HCT116 (cell line): ENCODE results near the gene UCN. TPM values are rescaled to one million over a fixed set of nuclear protein-coding genes. Genes with fewer than 3 reads are reported as not detected.

ENCODE experiments used
- ATAC-seq: fragments of 200-7000 bp; cut with Tn5 transposase; 2 replicates; pipeline ENCODE4 v1.9.1; 2020; ENCODE audit warnings: mild to moderate bottlenecking, moderate library complexity
- BruUV-seq: library from RNA; stranded (reverse); fragments of 400-500 nt; replicated peaks from 2 replicates; lab custom pipeline; 2021; lab: Mats Ljungman, UMichigan
- CTCF ChIA-PET: fragments of 300-600 bp; sonication (Branson Sonifier 250); formaldehyde crosslinking; loops from one replicate; lab custom pipeline; 2021; ENCODE audit warnings: antibody characterized with exemption; lab: Charles Lee
- POLR2A ChIA-PET: fragments of 300-600, 350-600 bp; sonication (Branson Sonifier 250); formaldehyde crosslinking; loops from one replicate; lab custom pipeline; 2021; ENCODE audit warnings: antibody characterized with exemption; lab: Charles Lee
- RAD21 ChIA-PET, 2 experiments: fragments of 300-600 bp; sonication (Branson Sonifier 250); formaldehyde crosslinking; loops; one replicate each; lab custom pipeline; 2023; ENCODE audit warnings: low total read pairs in 2 of 2; ENCODE audit not compliant: uncharacterized antibody in 2 of 2, unreplicated experiment in 2 of 2, low non-redundant PET in 1 of 2; lab: Charles Lee
- DNase-seq: peaks from one replicate; pipeline ENCODE4 v3.0.0-alpha.2; 2010; ENCODE audit warnings: low read depth, low spot score
- H2AFZ ChIP-seq: fragments of 200-600 bp; shearing (Covaris generic), sonication (generic); 2 replicates; pipeline ENCODE4 v1.6.1; 2017; ENCODE audit warnings: low read depth, mixed run types, mixed read lengths, antibody characterized with exemption, low read length; ENCODE audit not compliant: poor library complexity, severe bottlenecking
- H3K27ac ChIP-seq: 2 replicates; pipeline ENCODE4 v1.5.1; 2012; ENCODE audit warnings: low read depth, low read length
- H3K27me3 ChIP-seq: fragments of 200-600 bp; sonication (generic); 2 replicates; pipeline ENCODE4 v1.6.1; 2016; ENCODE audit warnings: mixed run types, low read length, mixed read lengths; ENCODE audit not compliant: insufficient read depth
- H3K36me3 ChIP-seq, 2 experiments: fragments of 200-500 bp in 1 of 2; fragments of 200-600 bp in 1 of 2; sonication (Bioruptor generic) in 1 of 2; sonication (generic) in 1 of 2; 2 replicates each; pipeline versions ENCODE4 v1.5.1 to v1.6.1; 2014 to 2016; ENCODE audit warnings: low read length in 2 of 2, inconsistent platforms in 1 of 2, mixed read lengths in 1 of 2, mixed run types in 1 of 2; ENCODE audit not compliant: insufficient read depth in 2 of 2, control insufficient read depth in 1 of 2
- H3K4me1 ChIP-seq, 2 experiments: fragments of 200-600 bp in 1 of 2; sonication (generic) in 1 of 2; 2 replicates each; pipeline versions ENCODE4 v1.5.1 to v1.6.1; 2012 to 2017; ENCODE audit warnings: low read length in 2 of 2, inconsistent platforms in 1 of 2, mild to moderate bottlenecking in 1 of 2, mixed read lengths in 1 of 2, mixed run types in 1 of 2, moderate library complexity in 1 of 2; ENCODE audit not compliant: insufficient read depth in 2 of 2, control insufficient read depth in 1 of 2
- H3K4me2 ChIP-seq: fragments of 200-600 bp; sonication (generic); 2 replicates; pipeline ENCODE4 v1.6.1; 2017; ENCODE audit warnings: mixed run types, low read length, mixed read lengths
- H3K4me3 ChIP-seq, 2 experiments: fragments of 200-600 bp in 1 of 2; sonication (generic) in 1 of 2; replicated peaks in 1 of 2; 2 replicates each; pipeline ENCODE4 v1.5.1; 2011 to 2016; ENCODE audit warnings: low read length in 2 of 2, control low read depth in 1 of 2, low read depth in 1 of 2, mild to moderate bottlenecking in 1 of 2, mixed read lengths in 1 of 2, mixed run types in 1 of 2
- H3K79me2 ChIP-seq: fragments of 200-600 bp; sonication (generic); 2 replicates; pipeline ENCODE4 v1.6.1; 2017; ENCODE audit warnings: mild to moderate bottlenecking, mixed run types, low read length, moderate library complexity, mixed read lengths; ENCODE audit not compliant: insufficient read depth
- H3K9ac ChIP-seq: fragments of 200-600 bp; sonication (generic); 2 replicates; pipeline ENCODE4 v1.6.1; 2016; ENCODE audit warnings: low read length, mixed read lengths
- H3K9me2 ChIP-seq: fragments of 200-600 bp; sonication (generic), shearing (Covaris generic); 2 replicates; pipeline ENCODE4 v1.6.1; 2017; ENCODE audit warnings: mixed run types, mild to moderate bottlenecking, moderate library complexity; ENCODE audit not compliant: insufficient read depth
- H3K9me3 ChIP-seq, 2 experiments: fragments of 200-500 bp in 1 of 2; fragments of 200-600 bp in 1 of 2; sonication (Bioruptor generic) in 1 of 2; sonication (generic) in 1 of 2; 2 replicates each; pipeline ENCODE4 v1.6.1; 2014 to 2017; ENCODE audit warnings: low read length in 2 of 2, mixed read lengths in 2 of 2, inconsistent platforms in 1 of 2, low read depth in 1 of 2, mild to moderate bottlenecking in 1 of 2, mixed run types in 1 of 2, moderate library complexity in 1 of 2; ENCODE audit not compliant: control insufficient read depth in 1 of 2, insufficient read depth in 1 of 2
- H4K20me1 ChIP-seq: fragments of 200-600 bp; sonication (generic), shearing (Covaris generic); 2 replicates; pipeline ENCODE4 v1.6.1; 2017; ENCODE audit warnings: mixed run types, mild to moderate bottlenecking, moderate library complexity; ENCODE audit not compliant: insufficient read depth
- CBX3 ChIP-seq: IDR thresholded peaks from 2 replicates; pipeline ENCODE4 v1.6.1; 2012; ENCODE audit warnings: low read depth
- CEBPB ChIP-seq: IDR thresholded peaks from 2 replicates; pipeline ENCODE4 v1.6.1; 2012; ENCODE audit warnings: low read depth
- EGR1 ChIP-seq: IDR thresholded peaks from 2 replicates; pipeline ENCODE4 v1.6.1; 2012; ENCODE audit warnings: low read depth
- ELF1 ChIP-seq: IDR thresholded peaks from 2 replicates; pipeline ENCODE4 v1.6.1; 2012; ENCODE audit warnings: low read depth, borderline replicate concordance
- EZH2 ChIP-seq: fragments of 200-600 bp; sonication (generic); IDR thresholded peaks from 2 replicates; pipeline ENCODE4 v1.6.1; 2017; ENCODE audit warnings: antibody characterized with exemption, mixed run types
- EZH2phosphoT487 ChIP-seq: fragments of 200-600 bp; IDR thresholded peaks from 2 replicates; pipeline ENCODE4 v1.6.1; 2018; ENCODE audit warnings: antibody characterized with exemption, borderline replicate concordance
- RAD21 ChIP-seq: IDR thresholded peaks from 2 replicates; pipeline ENCODE4 v1.6.1; 2012; ENCODE audit warnings: low read depth, mild to moderate bottlenecking
- SIN3A ChIP-seq: IDR thresholded peaks from 2 replicates; pipeline ENCODE4 v1.6.1; 2012; ENCODE audit warnings: low read depth
- SP1 ChIP-seq: IDR thresholded peaks from 2 replicates; pipeline ENCODE4 v1.6.1; 2012; ENCODE audit warnings: low read depth
- ZFX ChIP-seq: fragments of 450-650 bp; IDR thresholded peaks from 2 replicates; pipeline ENCODE4 v1.6.1; 2017
- ZNF274 ChIP-seq: fragments of 200-500 bp; sonication (Bioruptor generic); IDR thresholded peaks from 2 replicates; pipeline ENCODE4 v1.6.1; 2014; ENCODE audit warnings: mild to moderate bottlenecking, low read depth, low read length, inconsistent platforms
- intact Hi-C: fragments of 100-400 bp; cut with micrococcal nuclease; formaldehyde crosslinking; loops from 2 replicates; pipeline ENCODE4 v1.10.0; 2022
- total RNA-seq: library from RNA; stranded (reverse); gene quantifications from one replicate; pipeline ENCODE4 v1.2.1, GENCODE V29; 2021; ENCODE audit not compliant: unreplicated experiment

Gene UCN
- total RNA-seq, 1 experiment from 2014 or later = 8.0 TPM

- Histone ChIP-seq H3K79me2 (no peaks in the 10 kb centered on the region), H2AFZ (no peak overlapping the region), H3K36me3 (no peaks in the 10 kb centered on the region), H3K27ac (no peak overlapping the region), H3K9me2 (no peaks in the 10 kb centered on the region), H3K4me3 (no peak overlapping the region), H3K27me3 (no peaks in the 10 kb centered on the region), H3K4me2 (no peak overlapping the region), H3K4me1 (peaks cover 0 to 2% of the 10 kb centered on the region in 2 experiments; a peak in 1 of 4 replicates), H4K20me1 (no peaks in the 10 kb centered on the region), H3K9me3 (no peaks in the 10 kb centered on the region), H3K9ac (no peak overlapping the region)
- POLR2A ChIA-PET = interaction anchor here (1.8 kb wide), 1 partner anchor 8 kb away, joined by 6 read pairs; the partner anchor contains the start of gene SLC30A3
- CTCF ChIA-PET = interaction anchor here (4.1 kb wide), 1 partner anchor 8 kb away, joined by 19 read pairs; no protein-coding TSS in a partner anchor
- ATAC-seq (no peak), DNase-seq (no peak)
- TF ChIP-seq SP1 (no peak), CEBPB (no peak), ZNF274 (no peak), ZFX (no peak)
- BruUV-seq = no TSS peak
- intact Hi-C loops = no loop called here
- RAD21 ChIA-PET = no interaction called here
These were observed 36.5 kb downstream of the UCN start for GRCh38 chr2:27271631-27272340.

GRCh38 chr2:27270670-27271069, 37.6 kb downstream of the UCN start:
- Histone ChIP-seq H3K9ac (no peak overlapping the region), H3K9me2 (no peaks in the 10 kb centered on the region), H3K27me3 (no peaks in the 10 kb centered on the region), H3K9me3 (no peaks in the 10 kb centered on the region), H2AFZ (no peak overlapping the region), H3K4me1 (peaks cover 1 to 2% of the 10 kb centered on the region in 2 experiments; a peak in 2 of 4 replicates), H3K4me2 (no peak overlapping the region), H3K79me2 (no peaks in the 10 kb centered on the region), H3K27ac (no peak overlapping the region), H3K4me3 (no peak overlapping the region), H4K20me1 (no peaks in the 10 kb centered on the region), H3K36me3 (no peaks in the 10 kb centered on the region)
- DNase-seq = no peak
- BruUV-seq = no TSS peak
- ATAC-seq = no peak
- RAD21 ChIA-PET = no interaction called here
- CTCF ChIA-PET = interaction anchor here (4.1 kb wide), 1 partner anchor 9 kb away, joined by 19 read pairs; no protein-coding TSS in a partner anchor
- intact Hi-C loops = no loop called here
- TF ChIP-seq EZH2 (no peak), RAD21 (no peak), SIN3A (no peak), SP1 (no peak), EGR1 (no peak), ELF1 (no peak), CBX3 (no peak), EZH2phosphoT487 (no peak)
- POLR2A ChIA-PET = no interaction called here
